ENCODE results near the gene PLPPR3.

Gene PLPPR3

DNA sequence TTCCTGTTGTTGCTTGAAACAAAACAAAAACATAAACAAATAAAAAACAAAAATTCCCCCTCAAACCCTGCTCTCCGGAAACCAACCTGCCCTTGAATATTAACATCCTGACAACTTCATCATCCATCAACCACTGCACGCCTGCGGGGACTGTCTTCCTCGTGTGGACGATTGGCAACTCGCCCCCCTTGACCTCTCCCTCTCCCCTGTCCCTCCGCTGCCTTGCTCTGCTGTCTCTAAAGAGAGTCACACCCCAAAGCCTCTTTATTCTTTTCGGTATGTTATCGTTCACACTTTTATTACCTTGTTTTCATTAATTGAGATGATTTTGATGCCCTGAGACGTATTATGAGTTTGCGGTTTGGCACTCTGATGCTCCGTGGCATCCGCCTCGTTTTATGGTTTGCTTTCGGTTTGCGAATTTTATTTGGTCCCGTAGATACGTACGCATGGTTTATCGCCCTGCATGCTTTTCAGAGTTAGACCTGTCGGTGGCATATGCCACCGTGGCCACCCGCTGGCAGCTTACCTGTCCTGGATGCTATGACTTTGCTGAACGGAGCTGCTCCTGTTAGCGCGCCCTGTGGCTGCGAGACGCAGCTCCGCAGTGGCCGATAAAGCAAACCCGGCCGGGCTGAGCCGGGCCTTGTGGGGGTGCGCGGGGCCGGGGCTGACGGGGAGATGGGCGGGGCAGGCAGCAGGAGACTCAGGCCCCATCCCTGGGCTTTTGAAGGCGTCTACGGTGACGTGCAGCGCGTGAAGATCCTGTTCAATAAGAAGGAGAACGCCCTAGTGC lies 13.9 kb downstream of the PLPPR3 start:
- DNase-seq (ENCODE audit: low read depth), result no peak

DNA sequence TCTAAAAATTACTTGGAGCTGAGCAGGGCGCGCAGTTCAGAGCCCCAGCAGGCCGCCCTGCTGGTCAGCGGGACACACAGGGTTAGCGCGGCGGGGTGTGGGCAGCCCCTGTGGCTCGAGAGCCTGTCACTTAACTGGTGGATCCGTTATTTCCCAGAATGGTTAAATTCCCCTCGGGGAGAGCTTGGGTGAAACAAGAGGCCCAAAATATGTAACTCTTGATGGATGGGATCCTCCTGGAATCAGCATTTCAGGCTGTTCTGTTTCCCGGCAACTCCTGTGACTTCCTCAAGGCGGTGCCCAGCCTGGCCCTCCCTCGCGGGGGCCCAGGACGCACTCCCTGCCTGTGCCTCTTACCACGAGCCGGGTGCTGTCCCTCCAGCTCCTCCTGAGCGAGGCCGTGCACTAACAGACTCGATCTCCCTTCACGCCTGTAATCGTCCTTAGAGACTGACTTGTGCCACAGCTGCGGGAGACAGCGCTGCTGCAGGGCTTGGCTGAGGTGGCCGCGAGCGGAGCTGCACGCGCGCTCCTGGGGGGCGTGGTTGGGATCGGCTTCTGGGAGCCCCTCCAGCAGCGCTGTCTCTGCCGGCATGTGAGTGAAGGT lies 14.8 kb downstream of the PLPPR3 start:
- DNase-seq (ENCODE audit: low read depth), result no peak

DNA sequence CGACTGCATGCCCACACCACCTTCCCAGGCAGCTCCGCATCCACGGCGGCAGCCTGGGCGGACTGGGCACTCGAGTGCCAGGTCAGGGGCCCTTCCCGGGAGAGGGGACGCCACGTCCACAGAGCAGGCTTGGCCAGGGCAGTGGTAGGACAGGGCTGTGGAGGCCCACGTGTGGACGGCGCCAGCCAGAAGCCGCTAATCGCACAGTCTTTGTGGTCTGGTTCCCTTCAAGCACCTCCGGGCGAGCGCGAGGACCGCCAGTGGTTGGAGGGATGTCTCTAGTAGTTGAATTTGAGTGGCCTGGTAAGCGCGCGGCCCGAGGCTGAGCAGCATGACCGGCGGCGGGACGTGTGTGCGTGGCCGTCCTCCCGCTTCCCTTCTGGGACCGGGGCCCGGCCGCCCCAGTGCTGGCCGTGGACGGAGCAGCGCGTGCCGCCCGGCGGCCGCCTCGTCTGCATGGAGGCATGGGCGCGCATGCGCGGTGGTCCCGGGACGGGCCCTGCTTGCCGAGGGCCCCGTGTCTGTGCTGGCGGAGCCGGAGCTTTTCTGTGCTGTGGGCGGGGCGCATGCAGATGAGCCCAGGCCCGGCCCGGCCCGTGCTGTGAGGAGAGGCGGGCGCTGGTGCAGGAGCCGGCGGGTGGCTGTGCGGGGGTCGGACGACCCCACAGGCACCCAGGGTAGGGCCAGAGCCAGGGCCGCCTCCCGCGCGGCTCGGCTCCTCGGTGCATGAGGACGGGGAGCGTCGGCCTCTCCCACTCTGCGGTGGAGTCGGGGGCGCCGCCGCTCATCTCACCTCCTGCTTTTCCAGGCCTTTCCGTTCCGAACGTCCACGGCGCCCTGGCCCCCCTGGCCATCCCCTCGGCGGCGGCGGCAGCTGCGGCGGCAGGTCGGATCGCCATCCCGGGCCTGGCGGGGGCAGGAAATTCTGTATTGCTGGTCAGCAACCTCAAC lies 15.9 kb downstream of the PLPPR3 start:
- no peak for DNase-seq (ENCODE audit: low read depth)

DNA sequence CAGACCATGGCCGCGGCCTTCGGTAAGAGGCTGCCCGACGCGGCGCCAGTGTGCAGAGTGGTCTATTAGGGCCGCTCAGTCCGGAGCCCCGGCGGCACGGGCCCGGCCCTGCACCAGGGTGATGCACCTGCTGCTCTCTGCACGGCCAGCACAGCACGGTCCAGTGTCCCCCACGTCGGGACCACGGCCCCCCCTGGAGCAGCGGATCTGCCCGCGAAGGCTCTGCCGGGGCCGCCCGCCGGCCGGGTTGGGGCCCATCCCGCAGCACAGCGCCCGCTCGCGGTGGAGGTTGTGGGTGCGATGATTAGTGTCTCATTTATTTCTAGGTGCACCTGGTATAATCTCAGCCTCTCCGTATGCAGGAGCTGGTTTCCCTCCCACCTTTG lies 16.6 kb downstream of the PLPPR3 start:
- DNase-seq (ENCODE audit: low read depth), result no peak

DNA sequence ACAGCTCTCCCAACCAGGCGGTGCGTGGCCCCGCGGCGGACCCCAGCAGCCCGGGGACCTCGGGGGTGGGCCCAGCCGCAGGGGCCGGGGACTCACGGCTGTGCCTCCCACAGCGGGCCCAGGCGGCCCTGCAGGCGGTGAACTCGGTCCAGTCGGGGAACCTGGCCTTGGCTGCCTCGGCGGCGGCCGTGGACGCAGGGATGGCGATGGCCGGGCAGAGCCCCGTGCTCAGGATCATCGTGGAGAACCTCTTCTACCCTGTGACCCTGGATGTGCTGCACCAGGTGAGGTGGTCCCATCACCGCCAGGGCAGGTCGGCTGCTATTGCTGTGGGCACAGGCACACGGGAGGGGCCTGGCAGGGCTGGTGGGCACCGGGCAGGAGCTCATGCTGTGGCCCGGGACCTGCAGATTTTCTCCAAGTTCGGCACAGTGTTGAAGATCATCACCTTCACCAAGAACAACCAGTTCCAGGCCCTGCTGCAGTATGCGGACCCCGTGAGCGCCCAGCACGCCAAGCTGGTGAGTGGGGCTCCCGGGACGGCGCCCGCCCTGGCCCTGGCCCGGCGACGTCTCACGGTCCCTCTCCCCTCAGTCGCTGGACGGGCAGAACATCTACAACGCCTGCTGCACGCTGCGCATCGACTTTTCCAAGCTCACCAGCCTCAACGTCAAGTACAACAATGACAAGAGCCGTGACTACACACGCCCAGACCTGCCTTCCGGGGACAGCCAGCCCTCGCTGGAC lies 17.2 kb downstream of the PLPPR3 start:
- no peak for DNase-seq (ENCODE audit: low read depth)

DNA sequence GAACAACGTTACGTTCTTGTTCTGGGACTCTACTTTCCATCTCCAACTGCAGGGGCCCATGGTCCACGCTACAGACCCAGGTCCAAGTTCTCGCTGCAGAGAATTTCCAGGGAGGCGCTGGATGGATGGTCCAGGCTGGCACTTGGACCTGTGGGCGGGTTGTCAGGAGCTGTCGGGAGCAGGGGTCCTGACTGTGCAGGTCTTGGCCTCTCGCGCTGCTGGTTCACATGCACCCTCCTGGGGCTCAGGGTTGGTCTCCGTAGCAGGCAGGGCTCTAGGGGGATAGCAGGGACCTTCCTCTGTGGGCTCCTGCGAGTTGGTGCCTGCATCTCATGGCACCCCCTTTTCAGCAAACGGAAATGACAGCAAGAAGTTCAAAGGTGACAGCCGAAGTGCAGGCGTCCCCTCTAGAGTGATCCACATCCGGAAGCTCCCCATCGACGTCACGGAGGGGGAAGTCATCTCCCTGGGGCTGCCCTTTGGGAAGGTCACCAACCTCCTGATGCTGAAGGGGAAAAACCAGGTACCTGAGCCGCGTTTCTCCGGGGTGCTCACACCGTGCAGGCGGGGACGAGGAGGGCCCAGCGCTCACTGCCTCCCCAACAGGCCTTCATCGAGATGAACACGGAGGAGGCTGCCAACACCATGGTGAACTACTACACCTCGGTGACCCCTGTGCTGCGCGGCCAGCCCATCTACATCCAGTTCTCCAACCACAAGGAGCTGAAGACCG lies 17.9 kb downstream of the PLPPR3 start:
- DNase-seq (ENCODE audit: low read depth), result no peak

GRCh38 chr19:803099-803561 lies 18.6 kb downstream of the PLPPR3 start:
- no peak for DNase-seq (ENCODE audit: low read depth)

DNA sequence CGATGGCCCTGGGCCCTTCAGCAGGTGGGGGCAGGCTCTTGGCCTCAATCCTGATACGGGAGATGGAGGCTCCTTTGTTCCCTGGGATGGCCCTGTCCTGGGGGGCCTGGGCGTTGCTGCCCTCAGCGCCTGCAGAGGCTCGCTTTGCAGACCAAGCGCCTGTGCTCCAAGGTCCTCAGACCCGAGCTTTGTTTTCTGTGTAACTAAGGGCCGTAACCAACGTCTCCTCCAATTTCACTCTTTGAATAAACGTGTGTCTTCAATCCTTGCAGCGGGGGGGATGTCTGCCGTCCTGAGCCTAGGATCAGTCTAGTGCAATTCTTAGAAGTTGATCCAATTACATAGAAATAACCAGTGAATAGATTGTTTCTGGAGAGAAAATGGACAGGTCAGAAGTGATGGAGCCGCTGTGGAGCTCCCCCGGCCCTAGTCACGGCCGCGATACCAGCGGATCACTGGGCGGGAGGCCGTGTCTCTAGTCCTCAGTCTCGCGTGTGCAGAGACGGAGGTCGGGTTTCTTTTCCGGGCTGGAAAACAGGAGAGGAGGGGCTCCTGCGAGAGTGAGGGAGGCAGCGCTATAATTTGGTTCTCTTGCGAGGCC lies 19.2 kb downstream of the PLPPR3 start:
- DNase-seq (ENCODE audit: low read depth), result no peak

DNA sequence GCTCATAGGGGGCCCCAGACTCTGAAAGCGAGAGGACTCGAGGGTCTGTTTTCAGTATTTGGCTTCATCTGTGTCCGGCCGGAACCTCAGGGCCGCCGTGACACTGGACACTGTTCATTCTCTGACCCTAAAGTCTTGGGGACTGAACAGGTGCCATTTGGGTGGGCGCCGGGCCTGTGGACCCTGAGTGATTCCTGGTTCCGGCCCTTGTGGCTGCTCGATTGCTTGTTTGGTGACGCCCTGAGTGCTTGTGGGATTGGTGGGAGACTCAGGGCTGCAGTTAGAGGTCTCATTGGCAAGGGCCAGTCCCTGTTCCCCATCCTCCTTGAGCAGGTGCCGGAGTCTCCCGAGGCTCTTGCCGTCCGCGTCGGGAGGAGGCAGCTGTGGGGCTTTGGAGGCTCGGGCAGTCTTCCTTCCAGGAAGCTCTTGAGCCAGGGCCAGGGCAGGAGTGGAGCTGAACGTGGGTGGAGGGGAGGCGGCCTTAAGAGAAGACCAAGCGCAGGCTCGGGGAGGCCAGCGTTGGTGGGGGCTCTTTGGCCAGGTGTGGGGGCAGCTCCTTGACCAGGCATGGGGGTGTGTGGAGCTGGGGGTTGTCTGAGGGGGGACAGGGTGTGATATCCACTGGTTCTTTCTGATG lies 19.8 kb downstream of the PLPPR3 start:
- DNase-seq (ENCODE audit: low read depth), result no peak

GRCh38 chr19:801030-801860 lies 20.5 kb downstream of the PLPPR3 start:
- DNase-seq (ENCODE audit: low read depth), result no peak

DNA sequence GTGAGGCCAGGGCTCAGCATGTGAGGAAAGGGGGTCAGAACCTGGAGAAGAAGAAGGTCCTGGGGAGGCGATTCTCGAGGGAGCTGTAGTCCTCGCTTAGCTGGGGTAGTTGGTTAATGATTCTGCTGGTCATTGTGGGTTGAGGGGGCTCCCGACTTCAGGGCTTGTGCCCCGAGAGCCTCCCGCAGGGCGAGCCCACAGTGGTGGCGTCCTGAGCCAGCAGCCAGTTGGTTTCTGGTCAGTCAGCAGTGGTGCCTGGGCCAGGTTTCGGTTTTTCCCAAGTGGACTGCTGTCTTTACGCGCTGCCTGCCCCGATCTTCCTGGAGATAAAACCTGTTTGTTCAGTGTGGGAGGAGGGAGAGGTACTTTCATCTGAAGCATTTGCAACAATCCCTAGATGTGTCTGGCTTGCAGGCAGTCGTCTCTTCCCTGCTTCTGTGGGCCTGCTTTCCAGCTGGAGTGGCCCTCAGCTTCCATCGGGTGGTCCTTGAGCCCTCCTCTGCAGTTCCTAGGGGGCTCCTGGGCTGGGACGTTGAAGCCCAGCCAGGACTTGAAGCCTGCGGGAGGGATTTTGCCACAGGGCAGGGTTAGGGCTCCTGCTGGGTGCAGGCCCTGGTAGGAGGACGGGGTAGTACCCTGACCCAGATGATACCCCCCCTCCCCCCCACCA lies 21.3 kb downstream of the PLPPR3 start:
- DNase-seq (ENCODE audit: low read depth), result no peak

GRCh38 chr19:799076-799881 lies 22.5 kb downstream of the PLPPR3 start:
- no peak for DNase-seq (ENCODE audit: low read depth)

DNA sequence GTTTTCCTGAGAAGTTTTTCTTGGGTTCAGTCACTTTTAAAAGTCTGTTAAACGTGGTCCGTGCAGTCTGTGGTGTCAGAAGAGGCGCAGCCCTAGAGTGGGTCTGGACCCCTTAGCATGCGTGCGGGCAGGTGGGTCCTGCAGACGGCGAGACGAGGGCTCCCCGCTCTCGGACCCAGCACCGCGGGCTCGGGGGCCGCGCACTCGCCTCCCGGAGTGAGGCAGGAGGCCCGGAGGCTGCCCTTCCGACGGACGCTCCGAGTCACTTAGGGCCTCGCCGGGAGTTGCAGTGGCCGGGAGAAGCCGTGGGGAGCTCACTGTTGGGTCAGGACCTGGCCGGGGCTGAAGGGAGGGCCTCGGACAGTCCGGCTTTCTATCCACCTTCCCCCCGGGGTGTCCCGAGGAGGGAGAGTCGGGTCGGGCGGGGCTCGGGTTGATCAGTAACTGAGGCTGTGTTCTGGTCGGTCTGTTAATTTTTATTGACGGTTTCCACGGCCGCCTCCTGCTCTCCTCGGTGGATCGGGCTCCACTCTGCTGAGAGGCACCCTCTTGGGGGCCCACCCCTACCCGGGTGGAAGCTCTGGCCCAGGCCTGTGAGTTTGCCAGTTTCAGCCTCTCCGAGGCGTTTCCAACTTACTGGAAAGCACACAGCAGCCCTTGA lies 23.2 kb downstream of the PLPPR3 start:
- no peak for DNase-seq (ENCODE audit: low read depth)

- DNase-seq (ENCODE audit: low read depth), result no peak
Observed at GRCh38 chr19:797528-798414, 24.0 kb downstream of the PLPPR3 start.

DNA sequence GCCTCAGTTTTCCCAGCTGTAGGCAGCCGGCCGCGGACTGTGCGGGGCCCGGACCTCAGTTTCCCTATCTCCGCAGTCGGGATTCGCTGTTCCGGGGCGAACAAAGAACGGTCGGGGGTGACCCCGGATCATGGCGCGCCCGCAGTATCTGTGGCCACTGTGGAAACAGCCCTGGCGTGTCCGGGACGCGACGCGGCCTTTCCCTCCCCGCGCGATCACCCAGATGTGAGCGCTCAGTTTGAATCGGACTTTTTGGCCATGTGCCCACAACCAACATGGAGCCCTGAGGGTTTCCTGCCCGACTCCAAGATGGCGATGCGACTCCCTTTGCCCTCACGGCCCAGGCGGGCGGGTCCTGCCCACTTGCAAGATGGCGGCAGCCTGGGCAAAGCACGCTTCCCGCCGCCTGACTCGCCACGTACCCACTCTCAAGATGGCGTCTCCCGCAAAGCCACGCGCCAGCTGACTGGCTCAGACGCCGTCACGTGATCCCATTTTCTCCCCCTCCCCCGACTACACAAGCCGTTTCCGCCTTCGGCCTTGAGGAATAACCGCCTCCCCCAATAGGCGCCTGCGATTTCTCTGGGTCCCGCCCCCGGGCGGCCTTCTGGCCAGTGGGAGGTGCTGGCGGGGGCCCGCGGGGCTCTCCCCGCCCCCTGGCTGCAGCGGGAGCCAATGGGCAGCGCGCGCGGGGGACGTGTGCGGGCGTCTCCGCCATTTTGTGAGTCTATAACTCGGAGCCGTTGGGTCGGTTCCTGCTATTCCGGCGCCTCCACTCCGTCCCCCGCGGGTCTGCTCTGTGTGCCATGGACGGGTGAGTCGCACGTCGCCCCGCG lies 24.8 kb downstream of the PLPPR3 start, which contains the start of gene PTBP1:
Gene PTBP1 (plus strand): TSS at position 761 of the 836 bp plus-strand sequence. CDS start 46 bp downstream, at position 807.
- peak; percentile 100 for DNase-seq (ENCODE audit: low read depth)
